K562 (cell line): Measurements from ENCODE around the gene FCSK. TPM values are rescaled to one million over a fixed set of nuclear protein-coding genes. Genes with fewer than 3 reads are reported as not detected.

Source experiments
- ARID3A ChIP-seq: IDR thresholded peaks from 2 replicates; pipeline ENCODE4 v1.6.1; 2012; ENCODE audit warnings: low read depth, low read length, improper control_type of control experiment, borderline replicate concordance
- C11orf30 ChIP-seq: fragments of 450-650 bp; IDR thresholded peaks from 2 replicates; pipeline ENCODE4 v1.6.1; 2016; ENCODE audit warnings: low read depth, mild to moderate bottlenecking
- EHMT2 ChIP-seq: fragments of 450-650 bp; IDR thresholded peaks from 2 replicates; pipeline ENCODE4 v1.6.1; 2018; ENCODE audit warnings: antibody characterized with exemption
- FOXA1 ChIP-seq: fragments of 450-650 bp; IDR thresholded peaks from 2 replicates; pipeline ENCODE4 v1.6.1; 2016; ENCODE audit warnings: mild to moderate bottlenecking, borderline replicate concordance
- HDAC8 ChIP-seq: fragments of 450-650 bp; IDR thresholded peaks from 2 replicates; pipeline ENCODE4 v1.6.1; 2016; ENCODE audit warnings: mild to moderate bottlenecking, missing genetic modification characterization, moderate library complexity, missing compliant biosample characterization
- KAT8 ChIP-seq: fragments of 450-650 bp; IDR thresholded peaks from 2 replicates; pipeline ENCODE4 v1.6.1; 2016; ENCODE audit warnings: low read depth, mild to moderate bottlenecking
- KLF10 ChIP-seq: fragments of 250-450 bp; sonication (Bioruptor Pico); IDR thresholded peaks from 2 replicates; pipeline ENCODE4 v1.6.1; 2021; ENCODE audit warnings: matching md5 sums
- MAFK ChIP-seq: IDR thresholded peaks from 2 replicates; pipeline ENCODE4 v1.6.1; 2011; ENCODE audit warnings: low read length, improper control_type of control experiment
- NELFE ChIP-seq: IDR thresholded peaks from 2 replicates; pipeline ENCODE4 v1.6.1; 2011; ENCODE audit warnings: mild to moderate bottlenecking; ENCODE audit not compliant: insufficient read depth, insufficient read length
- NR2C2 ChIP-seq, 2 experiments: fragments of 200-800 bp in 1 of 2; sonication (Bioruptor generic) in 1 of 2; sonication (generic) in 1 of 2; formaldehyde crosslinking in 1 of 2; IDR thresholded peaks; 2 replicates each; pipeline versions ENCODE4 v1.6.1 to v1.8.0; 2016 to 2022; ENCODE audit warnings: mild to moderate bottlenecking in 1 of 2, missing compliant biosample characterization in 1 of 2, missing genetic modification characterization in 1 of 2, missing genetic modification reagents in 1 of 2
- PCBP2 ChIP-seq: fragments of 200-400 bp; formaldehyde crosslinking; IDR thresholded peaks from 2 replicates; pipeline ENCODE4 v1.6.1; 2018; ENCODE audit warnings: low read length, low read depth, mild to moderate bottlenecking, moderate library complexity; ENCODE audit not compliant: poor library complexity, severe bottlenecking
- PHF8 ChIP-seq: fragments of 200-600 bp; sonication (generic); IDR thresholded peaks from 2 replicates; pipeline ENCODE4 v1.6.1; 2012; ENCODE audit warnings: mixed run types, mild to moderate bottlenecking, inconsistent platforms, low read length, moderate library complexity, borderline replicate concordance
- RBFOX2 ChIP-seq: fragments of 200-400 bp; formaldehyde crosslinking; IDR thresholded peaks from 2 replicates; pipeline ENCODE4 v1.6.1; 2017; ENCODE audit warnings: low read depth, mild to moderate bottlenecking, low read length, moderate library complexity
- SMARCC2 ChIP-seq: fragments of 450-650 bp; IDR thresholded peaks from 2 replicates; pipeline ENCODE4 v1.6.1; 2017; ENCODE audit warnings: antibody characterized with exemption, moderate library complexity, mild to moderate bottlenecking, low read depth
- SRSF3 ChIP-seq: fragments of 200-400 bp; formaldehyde crosslinking; IDR thresholded peaks from 2 replicates; pipeline ENCODE4 v1.6.1; 2016; ENCODE audit warnings: mild to moderate bottlenecking, low read length, moderate library complexity; ENCODE audit not compliant: insufficient read depth
- TAF9B ChIP-seq: fragments of 450-650 bp; IDR thresholded peaks from 2 replicates; pipeline ENCODE4 v1.6.1; 2018; ENCODE audit warnings: mild to moderate bottlenecking; ENCODE audit not compliant: partially characterized antibody
- USF2 ChIP-seq: sonication (generic); formaldehyde crosslinking; IDR thresholded peaks from 2 replicates; pipeline ENCODE4 v1.5.0; 2020; ENCODE audit warnings: missing genetic modification reagents
- ZEB2 ChIP-seq: fragments of 450-650 bp; IDR thresholded peaks from 2 replicates; pipeline ENCODE4 v1.6.1; 2016
- ZNF253 ChIP-seq: fragments of 250-450 bp; sonication (Bioruptor Pico); conservative IDR thresholded peaks from 2 replicates; pipeline ENCODE4 v1.6.1; 2021; ENCODE audit warnings: mild to moderate bottlenecking
- ZNF280B ChIP-seq: fragments of 250-450 bp; sonication (Bioruptor Pico); IDR thresholded peaks from 2 replicates; pipeline ENCODE4 v1.5.1; 2021; ENCODE audit warnings: mild to moderate bottlenecking
- ZNF445 ChIP-seq: fragments of 250-450 bp; sonication (Bioruptor Pico); IDR thresholded peaks from 2 replicates; pipeline ENCODE4 v1.4.0; 2020; ENCODE audit warnings: low read depth, mild to moderate bottlenecking, moderate library complexity
- ZNF449 ChIP-seq: fragments of 250-450 bp; sonication (Bioruptor Pico); IDR thresholded peaks from 2 replicates; pipeline ENCODE4 v1.8.0; 2022; ENCODE audit warnings: moderate library complexity, mild to moderate bottlenecking, inconsistent platforms
- polyA plus RNA-seq, 8 experiments: library from polyadenylated mRNA; depleted of rRNA in 4 of 8; stranded (reverse) in 5 of 8; unstranded in 3 of 8; fragments of >200 nt; fragmentation: Nextera tagmentation in 2 of 8; fragmentation: Illumina TruSeq in 1 of 8; extraction: Ambion mirVana in 2 of 8; extraction: Trizol in 1 of 8; gene quantifications; 2 replicates each; pipeline versions ENCODE4 v1.2.1 to v1.2.3, GENCODE V29; 2011 to 2014; ENCODE audit warnings: inconsistent platforms in 1 of 8, missing spikeins in 1 of 8
- total RNA-seq, 7 experiments: library from RNA; depleted of rRNA in 6 of 7; stranded (reverse); fragments of >200 nt in 6 of 7; fragmentation: Illumina TruSeq in 2 of 7; extraction: Trizol in 2 of 7; gene quantifications; 2 replicates each; pipeline versions ENCODE4 v1.2.1 to v1.2.3, GENCODE V29; 2011 to 2021; ENCODE audit warnings: low replicate concordance in 1 of 7

Gene FCSK
- total and polyA plus RNA-seq, 9 of the 15 experiments (the other 6 are each of a cell fraction or from before 2014, with no cell fraction given), result 0.92 to 18.6 (median 8.3) TPM

- TF ChIP-seq USF2 (peak; percentile 54), ARID3A (peak; percentile 87; the same call in 1 of the 2 replicates), SRSF3 (no peak), TAF9B (peak; percentile 100), PHF8 (no peak), ZNF280B (CRISPR knock-in tag) (no peak), ZNF445 (no peak), HDAC8 (tag) (peak; percentile 34), ZNF449 (CRISPR knock-in tag) (no peak), NELFE (no peak), C11orf30 (no peak), SMARCC2 (peak; percentile 95), KAT8 (no peak), FOXA1 (no peak), MAFK (peak; percentile 82; the same call in 1 of the 2 replicates), PCBP2 (no peak), ZEB2 (peak; percentile 89), KLF10 (CRISPR knock-in tag) (no peak), ZNF253 (CRISPR knock-in tag) (no peak), EHMT2 (no peak), NR2C2 (CRISPR knock-in tag; IDR thresholded peaks at IDR 0.05) (peak; percentile 87), NR2C2 (tag; IDR thresholded peaks at IDR 0.05) (peak; percentile 97), RBFOX2 (peak; percentile 79)
These were observed 26.0 kb upstream of the FCSK start (continued) for GRCh38 chr16:70428178-70428998.
